ENCODE measurements around the gene LY6G5B.

DNA sequence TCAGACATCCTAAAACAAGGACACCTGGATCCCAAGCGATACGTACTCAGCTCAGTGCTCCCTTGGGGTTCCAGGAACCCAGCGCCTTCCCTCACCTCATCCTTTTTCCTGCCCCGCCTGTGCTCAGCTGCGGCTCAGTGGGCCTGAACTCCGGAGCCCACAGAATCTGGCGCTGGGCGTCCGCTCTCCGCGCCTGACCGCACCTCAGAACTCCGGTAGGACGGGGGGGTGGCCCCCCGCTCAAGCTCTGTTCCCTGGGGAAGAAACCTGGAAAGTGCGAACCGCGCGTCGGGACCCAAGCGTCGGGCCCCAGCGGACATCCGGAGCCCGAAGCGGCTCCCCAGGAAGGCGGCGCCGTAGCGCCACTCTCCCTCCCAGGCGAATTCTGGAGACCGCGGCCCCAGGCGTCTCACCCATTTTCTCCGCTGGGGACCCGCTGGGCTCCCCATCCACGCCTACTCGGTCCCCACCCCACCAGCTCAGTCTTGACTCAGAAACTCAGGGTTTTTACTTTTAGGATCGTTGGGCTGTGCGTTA is 11.4 kb downstream of the LY6G5B start:
- TF ChIP-seq, protein P1, sequence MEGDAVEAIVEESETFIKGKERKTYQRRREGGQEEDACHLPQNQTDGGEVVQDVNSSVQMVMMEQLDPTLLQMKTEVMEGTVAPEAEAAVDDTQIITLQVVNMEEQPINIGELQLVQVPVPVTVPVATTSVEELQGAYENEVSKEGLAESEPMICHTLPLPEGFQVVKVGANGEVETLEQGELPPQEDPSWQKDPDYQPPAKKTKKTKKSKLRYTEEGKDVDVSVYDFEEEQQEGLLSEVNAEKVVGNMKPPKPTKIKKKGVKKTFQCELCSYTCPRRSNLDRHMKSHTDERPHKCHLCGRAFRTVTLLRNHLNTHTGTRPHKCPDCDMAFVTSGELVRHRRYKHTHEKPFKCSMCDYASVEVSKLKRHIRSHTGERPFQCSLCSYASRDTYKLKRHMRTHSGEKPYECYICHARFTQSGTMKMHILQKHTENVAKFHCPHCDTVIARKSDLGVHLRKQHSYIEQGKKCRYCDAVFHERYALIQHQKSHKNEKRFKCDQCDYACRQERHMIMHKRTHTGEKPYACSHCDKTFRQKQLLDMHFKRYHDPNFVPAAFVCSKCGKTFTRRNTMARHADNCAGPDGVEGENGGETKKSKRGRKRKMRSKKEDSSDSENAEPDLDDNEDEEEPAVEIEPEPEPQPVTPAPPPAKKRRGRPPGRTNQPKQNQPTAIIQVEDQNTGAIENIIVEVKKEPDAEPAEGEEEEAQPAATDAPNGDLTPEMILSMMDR (IDR thresholded peaks at IDR 0.05), result peak in 2 of 7 experiments; percentile 6 to 37
- TF ChIP-seq POLR2A (IDR thresholded peaks at IDR 0.05), result peak in 2 of 3 donors; percentile 48 to 49

All from body of pancreas (tissue), 4 donors.